Stimulated activated CD4-positive, alpha-beta T cell treated with anti-CD3 and anti-CD28 coated beads, Interleukin-4, amount 100 ng/mL, for 48 hours (primary cell): ENCODE results near the gene INPP4B.

Experiments used
- DNase-seq, 2 donors: peaks; one replicate each; pipeline ENCODE4 v3.0.0-alpha.2; 2020; ENCODE audit warnings: low read depth in 2 of 2

Gene INPP4B

DNA sequence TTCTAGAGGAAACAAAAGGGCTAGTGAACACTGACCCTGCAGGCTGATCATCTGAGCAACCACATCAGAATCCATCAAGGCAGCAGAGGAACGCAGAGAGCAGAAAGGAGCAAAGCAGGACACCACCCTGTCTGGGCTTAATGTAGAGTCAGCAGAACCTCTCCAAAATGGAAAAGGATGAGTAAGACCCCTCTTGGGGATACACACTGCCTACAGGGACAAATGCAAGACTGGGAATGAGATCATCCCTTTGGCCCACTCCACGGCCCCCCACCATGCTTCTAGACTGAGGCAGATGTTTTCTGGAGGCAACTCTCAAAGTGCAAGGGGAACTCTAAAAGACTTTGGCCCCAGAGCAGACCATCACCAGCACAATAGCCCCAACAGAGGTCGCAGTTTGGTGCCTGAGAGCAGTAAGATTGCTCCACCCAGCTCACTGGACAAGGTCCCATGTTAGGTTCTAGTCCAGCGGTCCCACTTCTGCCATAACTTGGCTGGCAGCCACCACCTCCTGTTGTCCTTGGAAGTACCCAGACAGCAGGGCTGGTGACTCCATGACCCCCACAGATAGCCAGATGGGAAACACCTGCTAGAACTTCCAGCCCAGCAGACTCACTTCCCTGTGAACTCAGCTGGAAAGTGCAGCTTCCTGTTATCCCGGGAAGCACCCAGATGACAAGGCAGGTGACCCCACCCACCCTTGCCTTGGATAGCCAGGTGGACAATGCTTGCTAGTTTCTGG, 372.7 kb downstream of the INPP4B start:
- no peak for DNase-seq

DNA sequence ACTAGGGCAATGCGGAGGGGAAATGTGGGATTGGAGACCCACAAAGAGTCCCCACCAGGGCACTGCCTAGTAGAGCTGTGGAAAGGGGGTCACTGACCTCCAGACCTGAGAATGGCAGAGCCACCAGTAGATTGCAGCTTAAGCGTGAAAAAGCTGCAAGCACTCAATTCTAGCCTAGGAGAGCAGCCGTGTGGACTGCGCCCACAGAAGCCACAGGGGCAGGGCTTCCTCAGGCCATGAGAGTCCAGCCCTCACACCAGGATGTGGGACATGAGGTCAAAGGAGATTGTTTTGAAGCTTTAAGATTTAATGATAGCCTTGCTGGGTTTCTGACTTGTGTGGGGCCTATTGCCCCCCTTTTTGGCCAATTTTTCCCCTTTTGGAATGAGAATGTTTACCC, 379.0 kb downstream of the INPP4B start:
- DNase-seq, result no peak

DNA sequence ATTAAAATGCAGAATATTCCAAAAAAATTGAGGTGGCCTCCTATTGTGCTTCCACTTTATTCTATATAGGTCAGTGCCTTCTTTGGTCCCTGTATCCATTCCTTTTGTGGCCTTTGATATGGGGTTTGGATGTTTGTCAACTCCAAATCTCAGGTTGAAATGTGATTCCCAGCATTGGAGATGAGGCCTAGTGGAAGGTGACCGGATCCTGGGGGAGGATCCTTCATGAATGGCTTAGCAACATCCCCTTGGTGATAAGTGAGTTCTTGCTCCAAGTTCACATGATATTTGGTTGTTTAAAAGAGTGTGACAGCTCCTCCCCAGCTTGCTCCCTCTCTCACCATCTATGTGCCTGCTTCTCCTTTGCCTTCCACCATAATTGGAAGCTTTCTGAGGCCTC, 380.6 kb downstream of the INPP4B start:
- DNase-seq, result no peak

DNA sequence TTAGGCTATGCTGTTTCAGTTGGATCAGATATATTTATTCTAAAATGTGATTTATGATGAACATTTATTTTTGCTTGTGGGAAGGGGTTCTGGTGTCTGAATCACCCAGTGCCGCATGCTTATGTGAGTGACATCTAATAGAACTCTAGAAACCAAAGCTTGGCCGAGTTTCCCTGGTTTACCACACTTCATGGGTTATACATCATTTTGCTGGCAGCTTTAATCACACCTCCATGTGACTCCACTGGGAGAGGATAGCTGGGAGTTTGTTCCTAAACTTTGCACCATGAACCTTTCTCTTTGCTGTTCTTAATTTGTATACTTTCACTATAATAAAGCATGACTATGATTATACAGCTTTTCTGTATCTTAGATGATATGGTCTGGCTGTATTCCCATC, 382.9 kb downstream of the INPP4B start:
- no peak for DNase-seq

DNA sequence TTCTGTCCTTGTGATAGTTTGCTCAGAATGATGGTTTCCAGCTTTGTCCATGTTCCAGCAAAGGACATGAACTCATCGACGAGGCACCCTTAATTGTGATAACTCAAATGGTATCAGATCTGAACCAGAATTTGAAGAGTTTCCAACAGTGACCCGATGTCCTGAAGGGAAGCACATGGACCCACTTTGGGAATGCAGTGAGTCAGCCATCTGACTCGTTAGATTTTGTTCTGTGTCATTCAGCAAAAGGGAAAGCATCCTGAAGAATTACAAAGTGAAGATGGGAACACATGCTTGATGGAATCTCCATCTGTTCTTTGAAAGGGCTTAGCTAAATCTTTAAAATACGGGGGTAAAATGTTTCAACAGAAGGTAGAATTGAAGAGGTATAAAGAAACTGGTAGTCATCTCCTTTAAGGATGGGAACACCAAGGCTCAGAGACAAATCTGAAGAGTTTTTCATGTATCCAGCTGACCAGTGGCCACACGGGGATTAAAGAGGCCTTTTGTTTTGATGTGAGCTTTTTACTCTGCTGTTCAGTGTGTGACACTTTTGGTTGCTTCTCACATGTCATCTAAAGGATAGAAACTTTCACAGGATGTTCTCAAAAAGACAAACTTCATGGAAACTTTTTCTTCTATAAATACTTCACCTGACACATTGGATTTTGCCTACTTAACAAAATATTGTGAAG, 393.8 kb downstream of the INPP4B start:
- no peak for DNase-seq

GRCh38 chr4:142449771-142450373, 396.2 kb downstream of the INPP4B start:
- no peak for DNase-seq

DNA sequence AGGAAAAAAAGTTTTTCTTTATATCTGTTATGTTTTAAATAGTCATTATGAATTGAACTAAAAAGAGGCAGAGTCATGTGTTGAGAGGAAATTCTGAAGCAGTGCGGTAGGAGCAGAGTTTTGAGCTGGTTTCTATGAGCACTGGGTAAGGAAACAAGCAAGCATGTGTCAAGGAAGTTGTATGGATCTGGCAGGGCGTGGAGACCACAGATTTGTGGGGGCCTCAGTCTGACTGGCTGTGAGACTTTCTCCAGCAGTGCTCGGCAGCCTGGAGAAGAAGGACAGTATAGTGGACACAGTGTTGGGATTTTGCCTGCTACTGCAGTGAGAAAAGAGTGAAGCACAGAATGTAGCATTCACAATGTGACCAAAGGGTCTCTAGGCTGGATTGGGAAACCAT, 399.1 kb downstream of the INPP4B start:
- no peak for DNase-seq

DNA sequence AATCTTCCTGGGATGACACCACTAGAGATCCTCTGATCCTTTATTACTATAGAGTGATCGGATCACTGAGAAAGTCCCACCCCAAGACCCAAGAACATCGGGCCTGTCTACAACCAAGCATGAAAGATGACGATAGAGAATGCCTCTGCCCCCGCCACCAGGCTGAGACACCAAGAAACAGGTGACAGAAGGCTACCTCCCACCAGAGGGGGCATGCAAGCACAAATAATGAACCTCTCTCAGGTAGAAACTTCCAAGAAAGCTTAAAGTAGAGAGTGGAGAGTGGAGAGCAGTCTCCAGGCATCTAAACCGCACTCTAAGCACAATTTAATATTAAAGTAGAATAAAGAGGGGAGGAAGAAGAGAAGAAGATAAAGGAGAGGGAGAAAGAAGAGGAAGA, 402.6 kb downstream of the INPP4B start:
- DNase-seq, result no peak

DNA sequence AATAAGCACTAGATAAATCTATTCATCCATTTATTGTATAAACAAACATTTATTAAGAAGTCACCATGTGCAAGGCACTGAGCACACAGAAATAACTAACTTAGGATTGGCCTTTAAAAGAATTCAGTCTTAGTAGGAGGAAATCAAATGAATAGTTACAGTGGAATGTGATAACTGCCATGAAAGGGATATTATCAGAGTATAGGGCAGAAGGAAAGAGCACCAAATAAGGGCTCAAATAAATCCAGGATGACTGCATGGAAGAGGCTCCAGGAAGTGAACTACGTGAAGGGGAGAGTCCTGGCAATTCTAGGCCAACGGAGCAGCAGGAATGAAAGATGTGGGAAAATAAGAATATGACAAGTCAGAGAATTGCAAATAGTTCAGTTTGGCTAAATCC, 406.0 kb downstream of the INPP4B start:
- DNase-seq, result no peak

GRCh38 chr4:142435599-142436235, 410.4 kb downstream of the INPP4B start:
- DNase-seq, result no peak

GRCh38 chr4:142434519-142435224, 411.4 kb downstream of the INPP4B start:
- no peak for DNase-seq

DNA sequence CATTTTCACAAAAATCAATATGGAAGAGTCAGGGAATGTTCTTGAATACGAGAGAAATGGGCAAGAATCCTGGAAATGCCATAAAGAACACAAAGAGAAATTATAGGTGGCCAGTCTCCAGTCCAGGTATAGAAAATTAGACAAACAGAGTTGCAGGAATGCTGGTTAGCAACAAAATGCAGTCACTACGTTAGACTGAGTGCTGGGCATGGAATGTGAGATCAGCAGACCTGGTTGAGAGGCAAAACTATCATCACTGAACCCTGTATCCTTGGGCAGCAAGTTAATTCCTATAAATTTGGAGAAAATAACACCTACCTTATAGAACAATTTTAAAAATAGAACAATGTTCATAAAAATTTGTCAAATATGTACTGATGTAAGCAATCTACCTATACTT, 417.4 kb downstream of the INPP4B start:
- DNase-seq, result no peak

GRCh38 chr4:142427456-142427855, 418.6 kb downstream of the INPP4B start:
- DNase-seq, result no peak

DNA sequence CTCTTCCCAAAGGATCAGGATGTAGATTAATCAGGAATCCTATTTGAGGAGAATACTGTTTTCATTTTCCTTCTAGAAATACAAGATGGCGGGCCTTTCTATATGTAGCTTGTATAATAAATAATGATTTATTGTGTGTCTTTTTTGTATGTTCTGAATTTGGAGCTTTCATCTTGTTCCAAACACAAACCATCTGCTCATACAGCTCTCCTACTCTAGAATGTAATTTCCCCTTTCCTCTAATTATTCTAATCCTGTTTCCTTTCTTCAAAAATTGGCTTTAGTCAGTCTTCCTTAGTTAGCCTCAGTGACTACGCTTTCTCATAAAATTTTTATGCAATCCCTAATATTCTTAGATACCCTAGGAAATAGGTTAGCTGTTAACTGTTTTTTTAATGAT, 422.2 kb downstream of the INPP4B start:
- no peak for DNase-seq

GRCh38 chr4:142420311-142421095, 425.6 kb downstream of the INPP4B start:
- no peak for DNase-seq

DNA sequence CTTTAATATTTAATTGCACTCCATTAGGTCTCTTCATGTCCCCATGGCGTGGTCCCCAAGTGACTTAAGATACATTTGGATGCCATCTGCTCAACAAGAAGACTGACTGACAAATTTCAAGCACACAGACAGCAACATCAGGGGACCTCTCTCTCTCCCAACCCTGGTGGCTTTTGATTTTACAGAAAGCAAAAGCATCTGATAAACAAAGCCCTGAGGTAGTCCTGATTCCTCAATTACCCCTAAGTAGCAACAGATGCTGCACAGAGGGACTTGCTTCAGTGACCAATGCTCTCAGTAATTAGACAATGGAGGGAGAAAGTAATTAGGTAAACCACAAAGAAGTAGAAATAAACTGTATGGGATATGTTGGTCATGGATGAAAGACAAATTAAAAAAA, 426.4 kb downstream of the INPP4B start:
- no peak for DNase-seq

GRCh38 chr4:142418697-142419096, 427.4 kb downstream of the INPP4B start:
- DNase-seq, result no peak

DNA sequence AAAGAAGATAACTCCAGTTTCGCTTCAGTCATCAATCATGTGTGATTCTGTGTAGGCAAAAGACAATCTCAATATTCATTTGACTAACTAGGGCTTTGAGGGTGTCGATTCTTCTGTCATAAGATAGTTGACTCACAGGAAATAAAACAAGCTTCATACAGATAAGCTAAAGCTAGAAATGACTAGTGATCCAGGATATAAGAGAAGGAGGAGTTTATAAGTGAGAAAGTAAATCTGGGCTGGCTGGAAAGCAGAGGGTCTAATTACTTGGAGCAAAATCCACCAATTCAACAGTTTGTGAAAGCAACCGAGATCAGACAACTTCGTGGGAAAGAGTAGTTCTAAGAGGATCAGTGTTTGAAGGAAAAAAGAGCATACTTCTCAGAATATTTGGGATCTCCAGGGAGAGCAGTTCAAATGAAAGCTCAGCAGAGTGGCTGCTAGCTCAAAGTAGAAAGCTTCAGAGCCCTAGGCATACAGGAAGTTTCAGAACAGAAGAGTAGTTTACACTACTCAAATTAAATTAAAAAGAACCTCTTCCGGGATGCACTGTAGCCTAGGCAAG, 429.3 kb downstream of the INPP4B start:
- DNase-seq, result no peak

GRCh38 chr4:142416121-142416520, 430.0 kb downstream of the INPP4B start:
- DNase-seq, result no peak

- no peak for DNase-seq
Measured at GRCh38 chr4:142414366-142414990, 431.6 kb downstream of the INPP4B start.
